Coronary artery (tissue), 2 donors: ENCODE data around the gene LSAMP.
"Not testable (repeated sequence)": the region's sequence is repeated elsewhere in the genome, so short reads cannot be mapped to it uniquely, and the experiment has no call there.

Experiments
- DNase-seq: peaks from one replicate; pipeline ENCODE4 v3.0.0-alpha.2; 2017; ENCODE audit warnings: low spot score
- H3K27ac ChIP-seq, 2 donors: fragments of 200-600 bp; sonication (generic); one replicate each; pipeline ENCODE4 v1.5.1; 2016 to 2019
- H3K4me3 ChIP-seq: fragments of 200-600 bp; sonication (generic); 2 replicates; pipeline ENCODE4 v1.5.1; 2016; ENCODE audit warnings: mild to moderate bottlenecking, moderate library complexity
- TF ChIP-seq, protein P1 (sequence below): fragments of 200-600 bp; sonication (generic); IDR thresholded peaks from one replicate; pipeline ENCODE4 v1.5.1; 2019; ENCODE audit warnings: antibody characterized with exemption

The LSAMP gene

DNA sequence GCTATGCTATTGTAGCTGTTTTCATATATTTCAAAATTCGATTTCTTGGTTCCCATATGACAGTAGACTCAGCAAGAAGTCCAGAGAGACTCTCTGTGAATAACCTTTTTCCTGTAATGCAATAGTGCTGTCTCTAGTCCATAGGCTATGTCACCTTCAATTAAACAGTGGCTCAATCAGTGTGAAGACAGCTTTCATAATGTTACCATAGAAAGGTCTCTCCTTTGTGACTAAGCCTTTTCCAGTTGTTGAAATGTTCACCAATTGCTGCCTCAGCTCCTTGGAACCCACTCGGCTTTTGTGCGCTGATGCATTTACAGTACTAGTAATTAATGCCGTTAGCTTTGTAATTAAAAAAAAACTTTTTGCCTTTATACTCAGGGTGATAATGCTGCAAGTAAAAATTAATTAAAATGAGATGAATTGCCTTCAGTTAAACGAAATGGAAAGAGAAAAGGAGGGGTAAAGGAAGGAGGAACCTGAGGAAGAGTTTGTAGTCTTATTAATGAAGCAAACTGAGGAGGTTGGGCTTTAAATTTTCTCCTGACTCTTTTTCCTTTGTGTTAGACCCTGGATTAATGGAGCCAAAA lies 214.8 kb downstream of the LSAMP start:
- DNase-seq: no peak
- H3K27ac ChIP-seq: no peak overlapping the region
- no peak overlapping the region for H3K4me3 ChIP-seq
- TF ChIP-seq, protein P1, sequence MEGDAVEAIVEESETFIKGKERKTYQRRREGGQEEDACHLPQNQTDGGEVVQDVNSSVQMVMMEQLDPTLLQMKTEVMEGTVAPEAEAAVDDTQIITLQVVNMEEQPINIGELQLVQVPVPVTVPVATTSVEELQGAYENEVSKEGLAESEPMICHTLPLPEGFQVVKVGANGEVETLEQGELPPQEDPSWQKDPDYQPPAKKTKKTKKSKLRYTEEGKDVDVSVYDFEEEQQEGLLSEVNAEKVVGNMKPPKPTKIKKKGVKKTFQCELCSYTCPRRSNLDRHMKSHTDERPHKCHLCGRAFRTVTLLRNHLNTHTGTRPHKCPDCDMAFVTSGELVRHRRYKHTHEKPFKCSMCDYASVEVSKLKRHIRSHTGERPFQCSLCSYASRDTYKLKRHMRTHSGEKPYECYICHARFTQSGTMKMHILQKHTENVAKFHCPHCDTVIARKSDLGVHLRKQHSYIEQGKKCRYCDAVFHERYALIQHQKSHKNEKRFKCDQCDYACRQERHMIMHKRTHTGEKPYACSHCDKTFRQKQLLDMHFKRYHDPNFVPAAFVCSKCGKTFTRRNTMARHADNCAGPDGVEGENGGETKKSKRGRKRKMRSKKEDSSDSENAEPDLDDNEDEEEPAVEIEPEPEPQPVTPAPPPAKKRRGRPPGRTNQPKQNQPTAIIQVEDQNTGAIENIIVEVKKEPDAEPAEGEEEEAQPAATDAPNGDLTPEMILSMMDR: no peak

DNA sequence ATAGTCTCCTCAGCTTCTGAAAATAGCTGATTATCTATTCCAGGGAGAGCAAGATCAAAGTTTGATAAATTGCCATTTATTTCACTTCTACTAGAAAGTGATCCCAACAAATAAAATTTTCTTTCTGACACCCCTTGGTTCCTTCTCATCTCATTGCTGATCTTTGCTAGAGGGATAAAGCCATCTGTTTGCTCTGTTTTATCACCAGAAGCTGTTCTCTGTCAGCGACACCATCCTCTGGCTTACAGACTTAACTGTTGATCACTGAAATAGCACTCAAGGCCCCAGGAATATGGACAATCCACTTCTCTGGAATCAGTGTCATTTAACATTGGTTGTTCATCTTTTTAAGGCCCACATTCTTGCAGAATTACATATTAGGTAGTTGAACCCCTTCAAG lies 219.0 kb downstream of the LSAMP start:
- TF ChIP-seq, protein P1: no peak
- DNase-seq: no peak
- no peak overlapping the region for H3K27ac ChIP-seq

DNA sequence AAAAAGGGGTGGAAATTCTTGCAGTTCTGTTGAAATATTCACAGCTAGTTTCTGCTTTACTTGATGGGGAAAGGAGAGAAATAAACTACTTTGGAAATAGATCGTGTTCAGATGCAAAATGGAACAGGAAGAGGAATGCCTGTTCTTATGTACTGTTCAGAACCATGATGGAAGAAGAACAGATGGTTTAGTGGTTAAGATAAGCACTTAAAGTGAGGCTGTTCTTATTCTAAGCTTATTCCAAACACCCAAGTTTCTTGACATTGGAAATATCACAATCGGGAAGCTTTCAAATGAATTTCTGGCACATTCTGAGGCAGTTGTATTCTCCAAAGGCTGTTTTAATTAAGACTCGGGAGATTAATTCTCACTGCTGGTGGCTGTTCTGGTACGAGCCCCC lies 228.5 kb downstream of the LSAMP start:
- no peak overlapping the region for H3K27ac ChIP-seq
- no peak overlapping the region for H3K4me3 ChIP-seq
- TF ChIP-seq, protein P1: no peak
- DNase-seq: no peak

More for the DNA sequence above, 219.0 kb downstream of the LSAMP start:
- H3K4me3 ChIP-seq: no peak overlapping the region

- TF ChIP-seq, protein P1: no peak
- Histone ChIP-seq H3K4me3 (no peak overlapping the region), H3K27ac (no peak overlapping the region)
- no peak for DNase-seq
These were observed 233.4 kb downstream of the LSAMP start for GRCh38 chr3:116211901-116212300.

- DNase-seq, H3K4me3 ChIP-seq, H3K27ac ChIP-seq: not testable (repeated sequence)
These were observed 236.5 kb downstream of the LSAMP start for GRCh38 chr3:116208830-116209229.

DNA sequence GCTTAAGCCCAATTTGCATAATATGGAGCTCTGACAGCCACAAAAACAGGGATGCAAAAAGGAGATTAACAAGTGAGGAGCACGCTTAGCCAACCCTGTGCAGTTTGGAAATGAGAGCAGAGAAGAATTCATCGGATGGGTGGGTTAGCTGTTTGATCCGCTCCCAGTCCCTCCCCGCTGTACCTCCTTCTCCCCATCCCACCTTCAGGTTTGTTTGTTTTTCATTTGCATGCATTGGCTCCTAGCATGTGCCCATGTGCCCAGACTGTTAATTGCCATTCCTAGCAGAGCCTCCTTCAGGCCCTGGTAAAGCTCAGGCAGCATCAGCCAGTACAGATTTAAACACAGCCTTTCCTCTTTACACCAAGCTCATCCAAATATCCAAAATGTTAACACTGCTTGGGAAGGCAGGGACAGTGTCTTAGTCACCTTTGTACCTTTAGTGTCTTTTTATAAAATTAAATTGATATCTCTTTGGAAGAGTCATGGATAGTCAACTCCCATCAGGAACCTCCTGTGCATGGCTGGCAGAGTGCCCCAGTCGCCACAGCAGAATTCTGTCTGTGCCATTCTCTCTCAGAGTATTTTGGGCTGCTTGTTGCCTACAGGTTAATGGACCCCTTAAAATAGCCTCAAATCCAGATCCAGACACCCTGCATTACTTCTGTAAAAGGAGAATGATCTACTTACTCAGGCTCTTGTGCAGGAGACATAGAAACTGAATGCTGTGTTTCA lies 244.2 kb downstream of the LSAMP start:
- Histone ChIP-seq H3K4me3 (no peak overlapping the region), H3K27ac (no peak overlapping the region)
- TF ChIP-seq, protein P1: no peak
- DNase-seq: no peak

GRCh38 chr3:116199063-116199462 lies 246.2 kb downstream of the LSAMP start:
- no peak overlapping the region for H3K27ac ChIP-seq
- no peak overlapping the region for H3K4me3 ChIP-seq
- TF ChIP-seq, protein P1: no peak
- no peak for DNase-seq
